HepG2 (cell line): ENCODE measurements around the gene LONP1. TPM values are rescaled to one million over a fixed set of nuclear protein-coding genes. Genes with fewer than 3 reads are reported as not detected.

Experiments
- AKAP8 ChIP-seq: sonication (generic); formaldehyde crosslinking; IDR thresholded peaks from 2 replicates; pipeline ENCODE4 v1.5.1; 2020; ENCODE audit warnings: mild to moderate bottlenecking, missing genetic modification reagents
- ARNT2 ChIP-seq: sonication (generic); formaldehyde crosslinking; IDR thresholded peaks from 2 replicates; pipeline ENCODE4 v1.8.0; 2022; ENCODE audit warnings: mild to moderate bottlenecking, low read depth, missing genetic modification reagents, moderate library complexity
- ASH2L ChIP-seq: fragments of 300-600, 200-600 bp; sonication (generic); IDR thresholded peaks from 2 replicates; pipeline ENCODE4 v1.7.0; 2017; ENCODE audit warnings: low read depth, mild to moderate bottlenecking, moderate library complexity, mixed read lengths, low read length; ENCODE audit not compliant: insufficient read length
- ATF7 ChIP-seq, 2 experiments: fragments of 450-650 bp in 1 of 2; sonication (generic) in 1 of 2; formaldehyde crosslinking in 1 of 2; IDR thresholded peaks; 2 replicates each; pipeline versions ENCODE4 v1.4.0 to v1.6.1; 2016 to 2020; ENCODE audit warnings: antibody characterized with exemption in 1 of 2, mild to moderate bottlenecking in 1 of 2, missing genetic modification reagents in 1 of 2
- CBFB ChIP-seq: sonication (generic); formaldehyde crosslinking; IDR thresholded peaks from 2 replicates; pipeline ENCODE4 v1.4.0; 2020; ENCODE audit warnings: missing genetic modification reagents
- EED ChIP-seq: sonication (generic); formaldehyde crosslinking; IDR thresholded peaks from 2 replicates; pipeline ENCODE4 v1.5.0; 2020; ENCODE audit warnings: mild to moderate bottlenecking, missing genetic modification reagents
- FOXM1 ChIP-seq: sonication (generic); formaldehyde crosslinking; IDR thresholded peaks from 2 replicates; pipeline ENCODE4 v1.5.0; 2020; ENCODE audit warnings: missing genetic modification reagents
- FOXO1 ChIP-seq: sonication (generic); formaldehyde crosslinking; IDR thresholded peaks from 2 replicates; pipeline ENCODE4 v1.4.0; 2020; ENCODE audit warnings: missing genetic modification reagents
- GABPB1 ChIP-seq: IDR thresholded peaks from 2 replicates; pipeline ENCODE4 v1.6.1; 2016; ENCODE audit warnings: mild to moderate bottlenecking, missing genetic modification reagents, moderate library complexity, missing compliant biosample characterization
- ISX ChIP-seq: sonication (generic); formaldehyde crosslinking; conservative IDR thresholded peaks from 2 replicates; pipeline ENCODE4 v1.5.0; 2020; ENCODE audit warnings: missing genetic modification reagents
- KLF16 ChIP-seq, 2 experiments: sonication (generic) in 1 of 2; formaldehyde crosslinking in 1 of 2; IDR thresholded peaks; 2 replicates each; pipeline versions ENCODE4 v1.6.1 to v1.8.0; 2016 to 2023; ENCODE audit warnings: missing genetic modification reagents in 2 of 2, missing compliant biosample characterization in 1 of 2
- MAX ChIP-seq: IDR thresholded peaks from 2 replicates; pipeline ENCODE4 v1.6.1; 2012; ENCODE audit warnings: inconsistent platforms
- MED13 ChIP-seq: sonication (generic); formaldehyde crosslinking; IDR thresholded peaks from 2 replicates; pipeline ENCODE4 v1.5.0; 2020; ENCODE audit warnings: missing genetic modification reagents
- MYC ChIP-seq: sonication (generic); formaldehyde crosslinking; IDR thresholded peaks from 2 replicates; pipeline ENCODE4 v1.9.0; 2021; ENCODE audit warnings: missing genetic modification reagents, borderline replicate concordance
- NFKBIZ ChIP-seq: IDR thresholded peaks from 2 replicates; pipeline ENCODE4 v1.6.1; 2018; ENCODE audit warnings: missing genetic modification reagents, missing compliant biosample characterization
- NKX3-1 ChIP-seq: sonication (generic); formaldehyde crosslinking; IDR thresholded peaks from 2 replicates; pipeline ENCODE4 v1.5.0; 2020; ENCODE audit warnings: missing genetic modification reagents
- RXRB ChIP-seq: IDR thresholded peaks from 2 replicates; pipeline ENCODE4 v1.6.1; 2016; ENCODE audit warnings: borderline replicate concordance, missing genetic modification reagents, missing compliant biosample characterization
- SETDB1 ChIP-seq: sonication (generic); formaldehyde crosslinking; IDR thresholded peaks from 2 replicates; pipeline ENCODE4 v1.5.1; 2020; ENCODE audit warnings: missing genetic modification reagents, mild to moderate bottlenecking, borderline replicate concordance
- SMARCE1 ChIP-seq: fragments of 450-650 bp; IDR thresholded peaks from 2 replicates; pipeline ENCODE4 v1.6.1; 2017; ENCODE audit warnings: borderline replicate concordance
- SP4 ChIP-seq: sonication (generic); formaldehyde crosslinking; IDR thresholded peaks from 2 replicates; pipeline ENCODE4 v1.8.1; 2023; ENCODE audit warnings: mild to moderate bottlenecking, missing genetic modification reagents
- SP5 ChIP-seq: IDR thresholded peaks from 2 replicates; pipeline ENCODE4 v1.6.1; 2016; ENCODE audit warnings: low read depth, borderline replicate concordance
- SSRP1 ChIP-seq: IDR thresholded peaks from 2 replicates; pipeline ENCODE4 v1.6.1; 2016; ENCODE audit warnings: control low read depth
- TBX2 ChIP-seq: sonication (generic); formaldehyde crosslinking; IDR thresholded peaks from 2 replicates; pipeline ENCODE4 v1.5.0; 2020; ENCODE audit warnings: missing genetic modification reagents, mild to moderate bottlenecking, borderline replicate concordance
- TOE1 ChIP-seq: sonication (generic); formaldehyde crosslinking; IDR thresholded peaks from 2 replicates; pipeline ENCODE4 v1.4.0; 2020; ENCODE audit warnings: mild to moderate bottlenecking, missing genetic modification reagents
- TRIM24 ChIP-seq: sonication (generic); formaldehyde crosslinking; IDR thresholded peaks from 2 replicates; pipeline ENCODE4 v1.8.0; 2022; ENCODE audit warnings: mild to moderate bottlenecking, missing genetic modification reagents
- YEATS2 ChIP-seq: sonication (generic); formaldehyde crosslinking; IDR thresholded peaks from 2 replicates; pipeline ENCODE4 v1.4.0; 2020; ENCODE audit warnings: missing genetic modification reagents, borderline replicate concordance
- ZNF160 ChIP-seq: sonication (generic); formaldehyde crosslinking; IDR thresholded peaks from 2 replicates; pipeline ENCODE4 v1.8.0; 2022; ENCODE audit warnings: mild to moderate bottlenecking, inconsistent platforms, missing genetic modification reagents
- ZNF431 ChIP-seq: sonication (generic); formaldehyde crosslinking; IDR thresholded peaks from 2 replicates; pipeline ENCODE4 v1.9.0; 2022; ENCODE audit warnings: missing genetic modification reagents, low read depth, mild to moderate bottlenecking, borderline replicate concordance
- ZNF501 ChIP-seq: sonication (generic); formaldehyde crosslinking; IDR thresholded peaks from 2 replicates; pipeline ENCODE4 v1.5.1; 2020; ENCODE audit warnings: mild to moderate bottlenecking, moderate library complexity, missing genetic modification reagents
- ZNF550 ChIP-seq: sonication (generic); formaldehyde crosslinking; IDR thresholded peaks from 2 replicates; pipeline ENCODE4 v1.4.0; 2020; ENCODE audit warnings: mild to moderate bottlenecking, missing genetic modification reagents, borderline replicate concordance
- ZNF557 ChIP-seq: sonication (generic); formaldehyde crosslinking; IDR thresholded peaks from 2 replicates; pipeline ENCODE4 v1.4.0; 2020; ENCODE audit warnings: missing genetic modification reagents
- ZNF83 ChIP-seq: sonication (generic); formaldehyde crosslinking; IDR thresholded peaks from 2 replicates; pipeline ENCODE4 v1.4.0; 2020; ENCODE audit warnings: missing genetic modification reagents, mild to moderate bottlenecking, borderline replicate concordance
- ZSCAN20 ChIP-seq: sonication (generic); formaldehyde crosslinking; IDR thresholded peaks from 2 replicates; pipeline ENCODE4 v1.4.0; 2020; ENCODE audit warnings: missing genetic modification reagents, mild to moderate bottlenecking, borderline replicate concordance
- polyA plus RNA-seq, 8 experiments: library from polyadenylated mRNA; depleted of rRNA in 3 of 8; stranded (reverse) in 7 of 8; unstranded in 1 of 8; fragments of >200 nt; fragmentation: Illumina TruSeq in 4 of 8; extraction: Trizol in 4 of 8; gene quantifications; 2 replicates each; pipeline versions ENCODE4 v1.2.1 to v1.2.3, GENCODE V29; 2011 to 2016; ENCODE audit warnings: low read depth in 4 of 8, missing spikeins in 1 of 8, mixed read lengths in 1 of 8; ENCODE audit not compliant: insufficient read depth in 1 of 8
- total RNA-seq, 5 experiments: library from RNA; depleted of rRNA; stranded (reverse); fragments of >200 nt; fragmentation: Illumina TruSeq; extraction: Trizol; gene quantifications; 2 replicates each; pipeline ENCODE4 v1.2.3, GENCODE V29; 2016; ENCODE audit warnings: low read depth in 1 of 5

Gene LONP1
- total and polyA plus RNA-seq, 2 of the 13 experiments (the other 11 are each of a cell fraction or from before 2014, with no cell fraction given): 59.5 to 76.8 TPM

- TF ChIP-seq EED (no peak; the same call in 1 of the 2 replicates), TBX2 (CRISPR knock-in tag) (peak; percentile 92; the same call in 1 of the 2 replicates), ASH2L (peak; percentile 74), CBFB (CRISPR knock-in tag) (peak; percentile 65; the same call in 1 of the 2 replicates), AKAP8 (CRISPR knock-in tag) (no peak), RXRB (CRISPR knock-in tag) (peak; percentile 70), ZNF501 (CRISPR knock-in tag) (peak; percentile 87; the same call in 1 of the 2 replicates), MYC (CRISPR knock-in tag) (peak; percentile 98), YEATS2 (CRISPR knock-in tag) (peak; percentile 93), MAX (peak; percentile 98), SETDB1 (CRISPR knock-in tag) (no peak), TOE1 (CRISPR knock-in tag) (no peak; the same call in 1 of the 2 replicates), ZNF550 (CRISPR knock-in tag) (peak; percentile 25; the same call in 1 of the 2 replicates), ZNF557 (0 out of 2 replicates have a peak, but pooled peaks have one; percentile 62), ZSCAN20 (no peak; the same call in 1 of the 2 replicates), ISX (no peak), ZNF160 (CRISPR knock-in tag) (peak; percentile 38), SP5 (CRISPR knock-in tag) (peak; percentile 94), FOXM1 (no peak), ATF7 (IDR thresholded peaks at IDR 0.05) (no peak), ATF7 (CRISPR knock-in tag; IDR thresholded peaks at IDR 0.05) (no peak; the same call in 1 of the 2 replicates), TRIM24 (CRISPR knock-in tag) (no peak), ARNT2 (CRISPR knock-in tag) (peak; percentile 94), MED13 (peak; percentile 92), NKX3-1 (CRISPR knock-in tag) (0 out of 2 replicates have a peak, but pooled peaks have one; percentile 49), SP4 (CRISPR knock-in tag) (peak; percentile 92), SMARCE1 (no peak), NFKBIZ (CRISPR knock-in tag) (peak; percentile 39), KLF16 (CRISPR knock-in tag; IDR thresholded peaks at IDR 0.05) (peak in 1 of 2 experiments; percentile 87; a peak in 2 of 4 replicates), FOXO1 (CRISPR knock-in tag) (peak; percentile 60), SSRP1 (CRISPR knock-in tag) (no peak), ZNF431 (peak; percentile 77; the same call in 1 of the 2 replicates), ZNF83 (CRISPR knock-in tag) (no peak), GABPB1 (CRISPR knock-in tag) (peak; percentile 97)
These were observed at the start of gene LONP1, which contains the start of gene CATSPERD (continued) for GRCh38 chr19:5719961-5720790.
